Measurements from ENCODE around the gene S100A11.
"Not testable (repeated sequence)": the region's sequence is repeated elsewhere in the genome, so short reads cannot be mapped to it uniquely, and the experiment has no call there.

The S100A11 gene

DNA sequence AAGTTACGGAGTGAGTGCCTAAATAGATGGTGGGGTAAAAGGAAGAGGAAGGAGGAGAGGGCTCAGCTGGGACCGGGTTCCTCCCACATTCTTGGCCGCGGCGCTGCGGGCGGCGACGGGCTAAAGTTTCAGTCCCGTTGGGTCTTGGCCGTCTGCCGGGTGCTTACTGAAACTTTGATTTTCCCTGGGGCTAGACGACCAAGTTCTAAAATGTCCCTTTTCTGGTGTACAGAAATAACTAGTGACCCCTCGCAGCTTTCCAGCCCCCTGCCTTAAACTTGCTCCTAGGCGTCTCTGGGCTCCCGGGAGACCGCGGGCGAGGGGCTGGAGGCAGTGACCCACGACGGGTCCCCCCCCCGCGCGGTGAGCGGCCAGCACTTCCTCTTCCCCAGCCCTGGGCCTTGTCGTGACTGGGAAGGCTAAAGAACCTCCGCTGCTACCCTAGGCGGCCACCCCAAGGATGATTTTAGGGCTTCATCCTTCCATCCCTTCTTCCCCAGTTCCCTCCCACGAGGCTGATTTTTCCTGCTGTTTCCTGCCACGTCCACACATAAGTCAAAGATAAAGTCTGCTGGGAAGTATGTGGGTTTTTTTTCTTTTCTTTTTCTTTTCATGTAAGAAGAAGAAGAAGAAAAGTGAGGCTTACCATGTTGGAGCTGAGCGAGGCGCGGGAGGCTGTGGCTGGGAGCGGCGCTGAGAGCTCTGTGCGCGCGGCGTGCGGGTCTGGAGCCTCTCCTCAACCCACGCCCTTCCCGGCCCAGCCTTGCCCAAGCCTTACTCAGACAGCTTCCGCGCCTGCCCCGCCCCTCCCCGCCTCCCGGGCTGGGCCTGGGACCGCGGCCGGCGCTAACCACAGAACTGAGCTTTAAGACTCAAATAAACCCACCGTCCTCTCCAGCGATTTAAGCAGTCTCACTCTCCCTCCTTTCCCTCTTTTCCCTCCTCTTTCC lies at the start of gene S100A11:
Gene S100A11 (minus strand): TSS at position 738 of the 950 bp plus-strand sequence. CDS start 89 bp downstream, at position 649.
- DNase-seq (ENCODE audit: low read depth, low spot score): no peak

DNA sequence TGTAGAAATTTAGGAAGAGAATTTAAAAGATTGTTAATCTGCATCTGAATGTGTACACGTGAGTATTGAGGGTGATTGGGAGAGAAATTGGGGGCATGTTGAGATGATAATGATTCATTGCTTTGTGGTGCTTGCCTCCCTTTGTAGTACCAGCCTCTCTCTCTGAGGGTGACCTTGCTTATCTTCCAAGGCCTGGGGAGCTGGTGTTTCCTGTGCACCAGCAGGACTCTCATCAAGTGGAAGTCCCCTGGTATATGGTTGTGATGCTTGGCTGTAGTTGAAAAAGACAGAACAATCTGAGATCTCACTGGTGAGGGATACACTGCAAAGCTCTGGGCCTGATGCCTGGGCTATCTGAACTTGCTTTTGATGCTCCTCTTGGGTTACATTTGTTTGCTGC lies 48.0 kb upstream of the S100A11 start:
- no peak for DNase-seq (ENCODE audit: low read depth, low spot score)

- not testable (repeated sequence) for DNase-seq (ENCODE audit: low read depth, low spot score)
Measured at GRCh38 chr1:152081026-152081425, 44.2 kb upstream of the S100A11 start.

- not testable (repeated sequence) for DNase-seq (ENCODE audit: low read depth, low spot score)
Measured at GRCh38 chr1:152080494-152080893, 43.7 kb upstream of the S100A11 start.

GRCh38 chr1:152078831-152079441 lies 42.1 kb upstream of the S100A11 start:
- no peak for DNase-seq (ENCODE audit: low read depth, low spot score)

- no peak for DNase-seq (ENCODE audit: low read depth, low spot score)
Measured at GRCh38 chr1:152072311-152072710, 35.5 kb upstream of the S100A11 start.

- no peak for DNase-seq (ENCODE audit: low read depth, low spot score)
Measured at GRCh38 chr1:152071123-152071522, 34.3 kb upstream of the S100A11 start.

GRCh38 chr1:152067929-152068328 lies 31.1 kb upstream of the S100A11 start:
- no peak for DNase-seq (ENCODE audit: low read depth, low spot score)

- no peak for DNase-seq (ENCODE audit: low read depth, low spot score)
Measured at GRCh38 chr1:152067150-152067549, 30.3 kb upstream of the S100A11 start.

- DNase-seq (ENCODE audit: low read depth, low spot score): no peak
Measured at GRCh38 chr1:152061952-152062351, 25.1 kb upstream of the S100A11 start.

DNA sequence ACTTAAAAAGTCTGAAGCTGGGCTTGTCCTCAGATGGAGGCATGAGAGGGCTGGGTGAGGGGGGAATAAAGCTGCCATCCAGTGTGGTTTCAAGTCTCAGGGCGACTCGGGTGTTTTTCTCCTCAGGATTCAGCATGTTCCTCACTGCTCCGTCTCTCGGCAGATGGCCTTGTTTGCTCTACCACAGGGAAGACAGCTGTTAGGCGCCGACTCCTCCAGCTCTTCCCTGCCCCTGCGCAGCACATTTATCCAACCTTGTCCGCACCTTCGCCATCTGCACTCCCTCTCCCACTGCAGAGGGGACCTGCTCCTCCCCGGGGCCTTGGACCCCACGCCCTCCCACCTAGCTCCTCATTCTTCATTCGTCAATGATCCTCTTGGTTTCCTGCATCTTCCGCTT lies 16.6 kb upstream of the S100A11 start:
- DNase-seq (ENCODE audit: low read depth, low spot score): no peak

DNA sequence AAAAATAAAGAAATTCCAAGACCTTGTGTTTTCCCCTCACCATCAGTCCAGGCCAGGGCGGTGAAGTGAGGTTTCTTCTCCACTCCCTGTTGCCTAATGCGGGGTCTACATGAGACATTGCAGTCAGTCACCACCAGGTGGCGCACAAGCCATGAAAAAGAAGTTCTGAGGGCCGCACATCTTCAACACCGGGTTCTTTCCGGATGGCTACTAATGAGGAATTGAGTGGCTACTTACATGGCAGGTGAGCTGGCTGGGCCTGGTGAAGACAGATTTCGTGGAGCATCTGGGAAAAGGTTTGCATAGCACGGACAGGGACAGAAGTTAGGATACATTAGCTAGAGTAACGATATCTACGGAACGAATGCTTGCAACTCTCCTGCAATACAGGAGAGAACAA lies 15.8 kb upstream of the S100A11 start:
- no peak for DNase-seq (ENCODE audit: low read depth, low spot score)

- DNase-seq (ENCODE audit: low read depth, low spot score): no peak
Measured at GRCh38 chr1:152050886-152051675, 14.3 kb upstream of the S100A11 start.

DNA sequence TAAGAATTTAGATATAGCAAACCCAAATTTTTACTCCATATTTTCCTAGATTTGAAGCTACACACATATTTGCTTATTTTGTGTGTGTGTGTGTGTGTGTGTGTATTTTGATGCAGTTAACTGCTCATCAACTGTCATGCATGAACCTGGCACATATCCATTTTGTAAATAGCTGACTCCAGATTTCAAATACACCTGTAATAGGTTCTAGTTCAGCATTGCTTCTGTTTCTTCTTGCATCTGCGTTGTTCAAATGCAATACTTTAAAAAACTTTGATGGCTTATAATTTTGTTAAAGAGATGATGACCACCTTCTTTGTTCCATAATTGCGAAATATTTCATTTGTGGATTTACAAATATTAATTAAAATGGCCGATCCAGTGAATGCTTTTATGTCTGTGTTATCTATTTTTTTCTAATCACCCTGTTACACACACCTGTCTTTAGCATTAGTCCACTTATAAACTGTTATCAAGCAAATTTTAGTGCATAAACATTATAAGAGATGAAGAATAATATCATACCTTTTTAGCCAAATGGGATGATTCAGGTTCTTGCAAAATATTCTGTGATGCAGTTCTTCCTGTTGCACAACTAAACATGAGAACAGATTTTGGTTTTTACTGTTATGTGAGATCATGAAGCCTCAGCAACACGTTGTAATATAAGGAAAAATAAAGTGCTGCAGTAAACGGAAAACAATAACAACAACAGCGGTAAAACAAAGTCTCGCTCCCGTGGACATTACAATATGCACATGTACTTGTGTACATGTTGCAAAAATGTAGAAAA lies 12.7 kb upstream of the S100A11 start:
- DNase-seq (ENCODE audit: low read depth, low spot score): no peak

DNA sequence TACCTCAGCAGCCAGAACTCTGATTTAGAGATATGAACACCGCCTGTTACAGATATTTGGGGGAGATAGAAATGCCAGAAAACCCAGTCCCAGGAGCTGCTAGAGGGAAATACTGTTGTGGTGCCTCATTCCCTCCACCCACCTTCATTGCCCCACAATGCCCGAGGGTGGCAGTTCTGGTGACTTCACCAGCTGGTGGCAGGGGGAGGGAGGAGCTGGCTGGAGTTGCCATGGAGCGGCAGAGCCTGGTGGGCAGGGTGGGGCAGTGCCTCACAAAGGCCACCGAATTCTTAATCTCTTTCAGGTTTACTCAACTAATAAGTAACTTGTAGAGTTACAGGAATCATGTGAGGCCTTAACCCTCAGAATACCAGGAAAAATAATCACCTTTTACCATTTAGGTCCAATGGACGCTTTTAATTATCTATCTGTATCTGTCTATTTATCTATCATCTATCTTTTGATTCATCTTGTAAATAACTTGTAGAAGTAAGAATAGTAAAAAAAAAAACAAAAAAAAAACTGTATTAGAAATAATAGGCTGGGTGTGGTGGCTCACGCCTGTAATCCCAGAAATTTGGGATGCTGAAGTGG lies 11.7 kb upstream of the S100A11 start:
- DNase-seq (ENCODE audit: low read depth, low spot score): no peak

DNA sequence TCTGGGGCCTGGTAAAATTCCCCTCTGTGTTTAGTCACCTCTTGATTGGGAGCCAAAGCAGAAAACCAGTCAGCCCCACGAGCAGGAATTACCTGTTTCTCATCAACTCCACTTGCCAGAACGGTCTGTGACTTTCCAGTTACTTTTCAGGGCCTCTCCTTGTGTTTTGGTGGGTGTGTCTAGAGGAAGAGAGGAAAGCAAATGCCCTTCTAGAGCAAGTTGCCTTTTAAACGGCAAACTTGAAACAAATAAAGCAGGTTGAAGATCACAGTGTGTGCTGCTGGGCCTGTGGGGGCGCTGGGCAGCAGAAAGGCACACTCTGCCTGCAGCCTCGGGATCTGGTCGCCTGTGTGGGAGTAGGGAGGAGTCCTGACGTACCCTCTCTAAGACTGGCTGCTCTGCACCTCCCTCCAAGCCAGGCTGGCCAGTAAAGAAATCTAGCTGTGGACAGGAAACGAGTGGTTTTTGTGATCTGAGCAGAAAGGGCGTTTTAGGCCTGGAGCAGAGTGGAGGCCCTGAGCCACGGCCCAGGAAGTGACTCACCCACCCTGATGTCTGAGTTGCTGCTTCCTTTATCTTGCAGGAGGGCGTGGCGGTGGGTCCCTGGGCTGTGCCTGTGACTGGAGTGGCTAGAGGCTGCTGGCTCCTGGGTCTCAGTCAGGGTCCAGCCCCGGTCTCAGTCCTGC lies 11.1 kb upstream of the S100A11 start:
- DNase-seq (ENCODE audit: low read depth, low spot score): peak; percentile 90

DNA sequence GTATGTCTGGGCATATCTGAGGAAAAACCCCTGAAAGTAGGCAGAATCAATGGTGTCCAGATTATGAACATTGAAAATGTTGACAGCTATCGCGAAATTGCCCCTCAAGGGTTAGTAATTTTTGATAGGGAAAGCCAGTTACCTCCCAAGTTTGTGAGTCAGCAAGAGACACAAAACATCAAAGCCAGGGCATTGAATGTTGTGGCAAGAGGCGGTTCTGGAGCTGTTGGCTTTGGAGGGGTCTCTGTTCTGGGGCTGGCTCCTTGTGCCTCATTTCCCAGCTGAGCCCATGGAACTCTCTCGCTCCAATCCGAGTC lies 10.6 kb upstream of the S100A11 start:
- no peak for DNase-seq (ENCODE audit: low read depth, low spot score)

GRCh38 chr1:152044386-152044785 lies 7.6 kb upstream of the S100A11 start:
- DNase-seq (ENCODE audit: low read depth, low spot score): no peak

DNA sequence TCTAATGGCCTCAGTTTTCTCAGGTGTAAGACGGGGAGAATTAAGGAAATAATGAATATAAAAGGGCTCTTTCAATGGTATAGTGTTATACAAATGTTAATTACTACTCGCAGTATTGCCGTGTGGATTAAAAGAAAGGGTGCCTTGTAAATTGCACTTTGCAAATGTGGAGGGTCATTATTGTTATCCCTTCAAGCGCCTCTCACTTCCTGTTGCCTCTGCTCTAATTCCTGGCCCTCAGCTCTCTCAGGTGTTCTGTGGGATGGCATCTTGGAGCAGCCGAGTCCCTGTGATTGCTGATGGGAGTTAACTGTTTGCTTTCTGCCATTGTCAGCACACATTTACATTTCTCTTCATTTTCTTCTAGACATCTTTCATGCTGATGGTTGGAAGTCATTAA lies 7.1 kb upstream of the S100A11 start:
- DNase-seq (ENCODE audit: low read depth, low spot score): no peak

- DNase-seq (ENCODE audit: low read depth, low spot score): no peak
Measured at GRCh38 chr1:152042030-152042429, 5.2 kb upstream of the S100A11 start.

GRCh38 chr1:152039886-152040285 lies 3.1 kb upstream of the S100A11 start:
- no peak for DNase-seq (ENCODE audit: low read depth, low spot score)
